Activated CD8-positive, alpha-beta memory T cell treated with anti-CD3 and anti-CD28 coated beads for 1 hour (primary cell): Measurements from ENCODE around the gene PCDH17.

ENCODE experiments used
- DNase-seq, 2 donors: peaks; one replicate each; pipeline ENCODE4 v3.0.0-alpha.2; 2020; ENCODE audit warnings: low read depth in 1 of 2; ENCODE audit errors: extremely low read depth in 1 of 2

The PCDH17 gene

DNA sequence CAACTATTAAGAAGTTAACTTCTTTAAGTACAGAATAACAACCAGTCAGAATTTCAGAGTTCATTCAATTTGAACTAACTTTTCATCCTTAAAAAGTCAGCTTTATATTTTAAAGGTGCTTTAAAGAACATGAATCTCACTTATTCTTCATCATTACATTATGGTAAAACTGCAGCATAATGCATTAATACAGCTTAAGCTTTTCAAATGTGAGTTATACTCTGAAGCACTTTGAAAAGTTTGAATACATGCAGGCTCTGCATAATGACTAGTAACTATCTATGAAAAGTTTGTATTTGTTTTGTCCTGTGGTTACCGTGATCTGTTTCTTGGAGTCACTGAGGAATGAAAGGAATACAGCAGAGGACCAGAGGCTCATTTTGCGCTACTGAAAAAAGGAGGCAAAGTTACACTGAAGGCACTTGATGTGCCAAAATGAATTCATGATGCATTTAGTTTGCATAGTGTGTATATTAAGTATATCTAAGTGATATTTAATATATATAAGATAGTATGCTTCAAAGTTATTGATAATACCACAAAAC, 4.1 kb downstream of the PCDH17 start:
- DNase-seq, result no peak

DNA sequence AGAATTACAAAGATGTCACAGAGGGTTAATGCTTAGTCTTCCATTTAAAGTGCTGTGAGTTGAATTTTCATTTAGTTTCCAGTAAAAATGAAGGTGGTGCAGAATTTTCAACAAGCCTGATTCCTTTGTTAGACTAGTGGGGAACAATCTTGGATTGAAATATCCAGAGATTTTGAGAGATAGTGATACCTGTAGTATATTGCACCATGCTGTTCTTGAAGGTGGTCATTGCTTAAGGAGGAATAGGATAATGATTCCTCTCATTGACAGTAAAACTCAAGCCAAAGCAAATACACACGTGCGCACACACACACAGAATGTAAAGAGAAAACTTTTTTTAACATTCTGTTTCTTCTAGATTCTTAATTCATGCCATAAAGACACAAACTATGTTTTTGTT, 5.3 kb downstream of the PCDH17 start:
- DNase-seq, result no peak

GRCh38 chr13:57637515-57637914, 6.0 kb downstream of the PCDH17 start:
- DNase-seq, result no peak

GRCh38 chr13:57638186-57638890, 6.8 kb downstream of the PCDH17 start:
- DNase-seq, result no peak

DNA sequence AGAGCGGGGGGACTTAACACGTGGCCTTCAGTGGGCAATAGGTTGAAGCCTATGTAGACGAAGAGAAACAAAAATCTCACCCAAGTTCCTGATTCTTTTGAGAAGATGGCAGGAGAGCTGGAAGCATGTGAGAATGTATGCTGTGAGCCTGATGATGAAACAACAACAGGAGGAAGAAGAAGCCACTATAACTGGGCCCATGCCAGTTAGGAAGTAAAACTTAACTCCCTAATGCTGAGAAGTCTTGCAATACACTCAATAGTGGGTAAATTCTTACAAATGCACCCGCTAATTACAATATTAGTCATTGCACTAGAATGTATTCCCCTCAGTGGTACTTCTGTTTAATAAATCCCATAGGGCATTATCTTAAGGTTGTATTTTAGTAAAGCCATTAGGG, 9.1 kb downstream of the PCDH17 start:
- no peak for DNase-seq

- no peak for DNase-seq
Measured at GRCh38 chr13:57641051-57641450, 9.5 kb downstream of the PCDH17 start.

DNA sequence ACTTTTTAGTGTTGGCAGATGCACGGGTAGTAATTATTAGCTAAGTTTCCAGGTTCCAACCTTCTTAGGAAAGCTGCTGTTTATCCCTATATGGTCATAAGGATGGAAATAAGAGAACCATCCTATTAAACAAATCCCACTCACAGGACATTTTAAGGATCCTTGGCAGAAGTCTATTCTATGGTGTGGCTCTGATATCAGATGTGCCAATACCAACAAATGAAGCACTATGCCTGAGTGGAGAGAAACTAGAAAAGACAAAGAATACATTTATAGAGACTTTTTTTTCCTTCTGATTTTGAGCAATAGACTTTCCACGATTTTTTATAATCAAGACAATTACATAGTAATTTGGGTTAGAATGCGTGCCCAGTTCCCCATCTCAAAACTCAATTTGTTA, 12.6 kb downstream of the PCDH17 start:
- no peak for DNase-seq

- DNase-seq, result no peak
Measured at GRCh38 chr13:57653229-57653989, 21.9 kb downstream of the PCDH17 start.

GRCh38 chr13:57665481-57665880, 33.9 kb downstream of the PCDH17 start:
- DNase-seq, result no peak

GRCh38 chr13:57666131-57666953, 34.8 kb downstream of the PCDH17 start:
- DNase-seq, result no peak

DNA sequence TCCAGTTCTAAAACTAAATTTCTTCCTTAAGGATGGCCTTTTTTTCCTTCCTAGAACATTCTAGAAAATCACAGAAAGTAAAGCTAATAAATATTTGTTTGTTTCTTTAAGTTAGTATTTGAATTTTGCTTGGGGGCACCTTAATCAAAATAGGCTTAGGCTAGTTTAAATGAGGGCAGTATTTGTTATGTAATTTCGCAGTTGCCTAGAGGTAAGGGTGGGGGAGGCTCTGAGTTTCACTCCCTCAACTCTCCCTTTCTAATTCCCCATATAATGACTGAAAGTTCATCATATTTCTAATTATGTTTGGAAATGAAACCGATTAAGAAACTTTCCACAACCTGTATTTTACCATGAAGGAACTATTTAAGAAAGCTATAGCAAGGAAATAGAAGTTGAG, 40.6 kb downstream of the PCDH17 start:
- DNase-seq, result no peak

DNA sequence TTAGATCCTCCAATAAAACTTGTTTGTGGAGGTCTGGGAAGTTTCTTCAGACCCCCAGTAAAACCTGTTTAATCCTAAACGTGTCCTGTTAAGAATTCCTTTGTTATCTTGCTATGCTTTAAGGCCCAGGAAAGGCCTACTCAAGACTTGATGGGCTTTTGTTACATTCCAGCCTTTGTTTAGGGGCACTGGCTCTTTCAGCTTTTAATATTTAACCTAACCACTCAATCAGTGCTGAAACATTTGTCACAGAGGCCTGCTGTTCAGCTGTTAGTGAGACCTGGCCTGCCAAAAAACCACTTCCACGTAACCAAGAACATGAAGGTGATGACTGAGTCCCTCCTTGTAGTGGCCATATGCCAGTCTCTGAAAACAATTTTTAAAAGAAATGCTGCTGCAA, 41.7 kb downstream of the PCDH17 start:
- DNase-seq, result no peak

- DNase-seq, result no peak
Measured at GRCh38 chr13:57675526-57675925, 44.0 kb downstream of the PCDH17 start.

DNA sequence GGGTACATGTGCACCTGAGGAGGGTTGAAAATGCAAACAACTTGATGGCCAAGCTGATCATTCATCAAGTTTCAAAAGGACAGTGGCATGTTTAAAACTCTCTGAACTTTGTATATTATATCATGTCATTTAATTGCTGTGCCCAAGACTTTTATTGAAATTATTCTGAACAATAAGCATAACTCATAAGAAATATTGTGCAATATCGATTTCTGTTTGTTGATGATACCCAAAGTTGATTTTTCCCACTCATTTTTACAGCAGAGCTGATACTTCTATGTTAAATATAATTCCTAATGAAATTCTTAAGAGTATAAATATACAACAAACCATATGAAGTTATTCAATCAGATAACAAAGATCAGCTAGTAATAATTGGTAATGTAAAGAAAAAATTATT, 49.1 kb downstream of the PCDH17 start:
- DNase-seq, result no peak

DNA sequence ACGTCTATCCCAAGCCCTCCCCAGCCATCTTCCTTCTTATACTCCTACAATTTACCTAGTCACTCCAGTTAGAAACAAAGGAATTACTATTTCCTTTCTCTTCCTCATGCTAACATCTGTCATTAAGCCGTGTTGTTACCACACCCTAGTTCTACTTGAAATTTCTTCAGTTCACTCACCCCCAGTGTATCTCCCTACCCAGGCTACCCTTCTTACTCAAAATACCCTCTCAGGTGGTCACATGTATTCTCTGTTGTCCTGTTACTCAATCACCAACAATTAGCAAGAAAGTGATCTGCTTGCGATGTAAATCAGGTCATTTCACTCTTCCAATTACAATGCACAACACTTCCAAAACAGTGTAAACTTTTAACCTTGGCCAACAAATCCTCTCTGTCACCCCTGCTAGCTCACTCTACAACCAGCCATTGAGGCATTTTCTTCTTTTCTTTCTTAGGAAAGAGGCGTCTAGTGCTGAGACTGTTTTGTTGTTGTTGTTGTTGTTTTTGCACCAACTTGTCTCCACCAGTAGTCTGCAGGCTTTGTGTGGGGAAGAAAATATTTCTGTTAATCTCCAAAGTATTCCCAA, 50.7 kb downstream of the PCDH17 start:
- no peak for DNase-seq

GRCh38 chr13:57698851-57699250, 67.3 kb downstream of the PCDH17 start:
- DNase-seq, result no peak

DNA sequence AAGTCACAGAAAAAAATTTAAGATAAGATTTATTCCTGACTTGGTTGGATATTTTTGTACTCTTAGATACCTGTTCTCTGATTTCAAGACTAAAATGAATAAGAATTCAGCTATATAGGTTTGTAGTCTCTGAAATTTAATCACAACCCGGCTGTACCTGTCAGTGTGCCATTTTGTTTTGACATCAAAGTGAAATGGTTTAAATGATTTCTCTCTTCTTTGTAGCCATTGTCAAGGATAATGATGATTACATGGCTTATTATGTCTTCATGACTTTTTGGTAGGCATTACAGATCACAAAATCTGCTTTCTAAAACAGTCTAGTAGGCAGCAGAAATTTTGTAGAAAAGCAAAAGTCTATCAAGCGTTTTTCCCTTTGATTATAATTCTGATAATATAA, 72.5 kb downstream of the PCDH17 start:
- DNase-seq, result no peak

GRCh38 chr13:57716295-57716694, 84.8 kb downstream of the PCDH17 start:
- DNase-seq, result no peak

GRCh38 chr13:57724486-57725272, 93.1 kb downstream of the PCDH17 start:
- no peak for DNase-seq

DNA sequence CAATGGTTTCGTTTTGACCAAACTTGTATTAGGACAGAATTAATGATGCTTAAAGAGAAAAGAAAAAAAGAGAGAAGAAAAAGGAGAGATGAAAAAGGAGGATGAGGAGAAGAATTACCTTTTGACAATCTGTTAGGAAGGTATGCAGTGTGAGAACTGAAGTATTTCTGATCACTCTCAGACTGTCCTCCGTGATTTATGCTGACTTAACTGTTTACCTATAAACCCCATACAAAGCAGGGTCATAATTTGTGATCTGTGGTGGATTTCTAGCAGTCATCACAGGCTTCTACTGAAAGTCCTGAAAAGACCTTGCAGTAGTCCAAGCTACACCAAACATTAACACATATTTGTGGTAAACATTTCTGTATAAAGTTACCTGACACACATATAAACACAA, 93.9 kb downstream of the PCDH17 start:
- DNase-seq, result no peak
